ENCODE data around the gene SLC7A7.
A peak's percentile ranks its signal among the peaks of the same experiment; 100 is the strongest.
"Not testable (repeated sequence)": the region's sequence is repeated elsewhere in the genome, so short reads cannot be mapped to it uniquely, and the experiment has no call there.

Gene SLC7A7

DNA sequence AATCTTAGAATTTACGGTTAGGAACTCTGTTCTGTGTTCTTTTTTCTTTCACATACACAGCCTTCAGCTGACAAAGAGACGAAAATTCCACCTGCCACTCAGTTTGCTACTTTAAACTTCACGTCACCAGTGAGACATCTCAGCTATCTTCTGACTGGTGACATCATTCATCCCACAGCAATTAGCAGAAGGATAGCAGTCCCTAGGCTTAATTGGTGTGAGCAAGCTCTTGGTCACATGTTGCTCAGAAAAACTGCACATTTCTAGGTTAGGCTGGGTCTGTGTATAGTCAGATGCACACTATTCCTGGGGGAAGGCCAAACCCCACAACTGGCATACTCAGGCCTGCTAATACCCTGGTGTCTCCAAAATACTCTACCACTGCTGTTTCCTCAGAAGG, 23.9 kb downstream of the SLC7A7 start:
- DNase-seq (ENCODE audit: low read depth), result no peak

DNA sequence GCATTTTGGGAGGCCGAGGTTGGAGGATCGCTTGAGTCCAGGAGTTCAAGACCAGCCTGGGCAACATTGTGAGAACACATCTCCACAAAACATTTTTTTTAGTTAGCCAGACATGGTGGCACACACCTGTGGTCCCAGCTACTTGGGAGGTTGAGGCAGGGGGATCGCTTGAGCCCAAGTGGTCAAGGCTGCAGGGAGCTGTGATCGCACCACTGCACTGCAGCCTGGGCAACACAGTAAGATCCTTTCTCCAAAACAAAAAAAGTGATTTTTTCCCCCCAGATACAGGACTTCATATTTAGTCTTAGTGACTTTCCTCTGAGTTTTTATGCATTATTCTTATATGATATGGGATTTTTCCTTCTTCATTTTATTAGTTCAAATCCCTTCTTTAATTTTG, 28.6 kb downstream of the SLC7A7 start:
- no peak for DNase-seq (ENCODE audit: low read depth)

DNA sequence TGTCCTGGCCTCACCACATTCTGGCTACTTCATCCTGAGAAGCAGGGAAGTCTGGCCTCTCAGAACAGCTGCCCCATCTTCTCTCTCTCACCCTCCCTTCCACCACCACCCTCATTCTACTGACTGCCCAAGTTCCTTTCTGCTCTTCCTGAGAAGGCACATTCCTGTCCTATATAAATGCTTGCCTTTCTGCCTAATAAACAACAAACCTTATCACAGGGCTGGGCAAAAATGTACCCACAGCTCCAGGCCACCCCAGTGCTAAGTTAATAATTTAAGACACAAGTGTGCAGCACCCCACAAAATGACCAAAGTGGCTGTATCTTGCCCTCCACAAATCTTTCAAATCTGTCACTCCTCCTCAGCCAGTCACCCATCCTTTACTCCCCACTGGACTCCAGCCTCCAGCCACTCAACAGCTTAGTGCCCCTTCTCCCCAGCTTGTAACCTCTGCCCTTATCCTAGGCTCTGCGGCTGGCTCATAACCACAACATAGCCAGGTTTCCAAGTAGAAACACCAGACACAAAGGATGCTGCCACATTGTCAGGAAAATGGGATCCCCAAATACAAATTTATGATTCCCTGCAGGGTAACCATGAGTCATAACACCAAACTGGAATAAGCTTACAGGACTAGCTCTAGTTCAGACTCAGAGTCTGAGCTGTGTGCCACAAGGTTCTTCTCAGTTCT, 33.8 kb downstream of the SLC7A7 start:
- DNase-seq (ENCODE audit: low read depth), result no peak

DNA sequence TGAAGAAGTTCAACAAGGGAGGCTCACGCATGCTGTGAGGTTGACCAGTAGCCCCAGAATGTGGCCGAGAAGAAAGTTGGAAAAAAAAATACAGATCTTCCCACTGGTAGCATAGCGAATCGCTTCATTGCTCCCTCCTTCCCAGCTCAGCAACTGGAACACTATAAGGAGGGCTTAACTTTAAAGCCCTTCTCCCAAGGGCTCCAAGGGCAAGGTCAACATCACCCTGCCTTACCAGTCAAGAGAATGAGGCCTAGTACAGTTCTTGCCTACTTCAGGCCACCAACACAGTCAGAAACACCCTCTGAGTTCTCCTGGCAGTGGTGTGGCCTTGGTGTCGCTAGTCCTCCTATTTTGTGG, 34.3 kb downstream of the SLC7A7 start:
- no peak for DNase-seq (ENCODE audit: low read depth)

DNA sequence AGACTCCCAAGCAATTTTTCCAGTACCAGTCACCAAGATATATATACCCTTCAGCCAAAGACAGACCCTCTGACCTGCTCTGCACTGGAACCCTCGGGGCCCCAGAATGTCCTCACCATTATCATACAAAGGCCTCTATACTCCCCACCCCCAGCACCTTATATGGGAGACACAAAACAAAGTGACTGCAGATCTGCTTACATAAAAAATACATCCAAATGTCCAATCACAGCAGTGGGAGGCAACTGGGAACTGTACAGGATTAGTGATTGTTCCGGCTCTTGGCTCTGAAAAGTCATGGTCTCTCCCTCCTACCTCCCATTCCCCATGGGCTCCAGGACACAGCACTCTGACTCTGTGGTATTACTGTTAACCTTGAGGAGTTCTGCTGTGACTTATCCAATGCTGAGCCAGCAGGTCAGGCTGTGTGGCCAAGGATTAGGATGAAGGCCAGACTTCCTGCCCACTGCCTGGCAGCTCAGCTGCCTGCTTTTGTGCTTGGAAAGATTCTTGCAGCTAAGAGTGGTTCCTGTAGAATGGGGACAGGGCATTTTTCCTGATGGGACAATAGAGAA, 35.0 kb downstream of the SLC7A7 start:
- no peak for DNase-seq (ENCODE audit: low read depth)

DNA sequence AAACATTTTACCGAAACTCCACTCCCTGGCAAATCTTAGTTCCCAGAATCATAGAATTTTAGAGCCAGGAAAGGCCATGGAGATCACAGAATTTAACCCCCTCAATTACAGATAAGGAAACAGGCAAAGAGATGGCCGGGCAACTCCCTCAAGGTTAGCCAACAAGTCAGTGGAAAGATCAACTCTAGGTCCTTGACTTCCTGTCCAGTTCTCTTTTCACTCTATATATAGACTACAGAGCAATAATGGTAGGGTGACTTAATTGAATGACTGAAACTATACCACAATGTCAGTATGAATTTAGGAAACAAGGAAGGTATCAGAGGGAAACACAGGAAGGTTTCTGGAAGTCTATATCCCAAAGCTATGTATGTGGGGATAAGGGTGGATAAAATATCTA, 37.2 kb downstream of the SLC7A7 start:
- no peak for DNase-seq (ENCODE audit: low read depth)

DNA sequence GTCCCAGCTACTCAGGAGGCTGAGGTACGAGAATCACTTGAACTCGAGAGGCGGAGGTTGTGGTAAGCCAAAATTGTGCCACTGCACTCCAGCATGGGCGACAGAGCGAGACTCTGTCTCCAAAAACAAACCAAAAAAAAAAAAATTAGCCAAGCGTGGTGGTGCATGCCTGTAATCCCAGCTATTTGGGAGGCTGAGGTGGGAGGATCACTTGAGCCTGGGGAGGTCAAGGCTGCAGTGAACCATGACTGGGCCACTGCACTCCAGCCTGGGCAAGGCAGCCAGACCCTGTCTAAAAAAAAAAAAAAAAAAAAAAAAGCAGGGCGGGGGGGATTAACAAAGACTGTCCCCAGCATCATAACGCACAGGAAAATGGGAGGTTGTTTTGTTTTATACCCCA, 38.4 kb downstream of the SLC7A7 start:
- not testable (repeated sequence) for DNase-seq (ENCODE audit: low read depth)

DNA sequence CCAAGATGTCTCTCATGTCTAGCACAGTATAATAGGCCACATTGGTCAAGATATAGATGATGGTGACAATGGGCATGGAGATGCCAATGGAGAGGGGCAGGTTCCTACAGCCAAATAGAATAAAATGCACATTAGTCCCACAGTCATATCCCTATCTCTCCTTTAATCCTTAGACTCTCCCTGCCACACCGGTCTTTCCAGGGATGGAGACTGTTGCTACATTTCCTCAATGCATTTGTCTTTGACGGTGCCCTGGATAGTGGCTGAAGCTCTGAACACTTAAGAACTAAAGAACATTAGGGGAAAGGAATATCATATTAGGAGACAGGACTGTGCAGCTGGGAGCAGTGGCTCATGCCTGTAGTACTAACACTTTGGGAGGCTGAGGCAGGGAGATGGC, 39.0 kb downstream of the SLC7A7 start:
- DNase-seq (ENCODE audit: low read depth), result no peak

DNA sequence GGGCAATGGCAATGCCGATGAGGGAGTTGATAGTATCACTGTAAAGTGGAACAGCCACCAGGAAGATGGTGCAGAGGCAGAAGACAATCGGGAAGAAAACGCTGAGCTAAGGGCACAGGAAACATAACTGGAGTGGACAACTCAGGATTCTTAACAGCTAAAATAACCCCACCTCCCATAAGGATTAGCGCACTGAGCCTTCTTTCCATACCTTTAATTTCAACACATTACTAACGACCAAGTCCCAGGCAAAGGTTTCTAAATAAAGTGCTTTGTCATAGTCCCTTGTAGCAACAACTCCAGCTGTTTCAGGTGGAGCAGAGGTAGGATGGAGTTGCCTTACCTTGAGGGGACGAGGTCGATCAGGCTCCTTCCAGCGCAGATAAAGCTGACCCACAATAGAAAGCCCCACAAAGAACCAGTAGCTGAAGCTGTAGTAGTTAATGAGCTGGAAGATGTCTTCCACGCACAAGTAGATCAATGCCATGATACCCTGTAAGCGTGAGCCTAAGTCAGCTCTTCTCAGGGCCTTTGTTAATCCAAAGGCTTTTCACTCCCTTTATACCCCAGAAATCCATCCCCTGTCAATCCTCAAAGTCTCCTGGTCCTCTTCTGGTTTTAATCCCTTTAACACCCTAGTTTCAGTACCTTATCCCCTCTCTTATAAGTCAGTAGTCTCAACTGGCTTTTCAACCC, 41.1 kb downstream of the SLC7A7 start:
- no peak for DNase-seq (ENCODE audit: low read depth)

DNA sequence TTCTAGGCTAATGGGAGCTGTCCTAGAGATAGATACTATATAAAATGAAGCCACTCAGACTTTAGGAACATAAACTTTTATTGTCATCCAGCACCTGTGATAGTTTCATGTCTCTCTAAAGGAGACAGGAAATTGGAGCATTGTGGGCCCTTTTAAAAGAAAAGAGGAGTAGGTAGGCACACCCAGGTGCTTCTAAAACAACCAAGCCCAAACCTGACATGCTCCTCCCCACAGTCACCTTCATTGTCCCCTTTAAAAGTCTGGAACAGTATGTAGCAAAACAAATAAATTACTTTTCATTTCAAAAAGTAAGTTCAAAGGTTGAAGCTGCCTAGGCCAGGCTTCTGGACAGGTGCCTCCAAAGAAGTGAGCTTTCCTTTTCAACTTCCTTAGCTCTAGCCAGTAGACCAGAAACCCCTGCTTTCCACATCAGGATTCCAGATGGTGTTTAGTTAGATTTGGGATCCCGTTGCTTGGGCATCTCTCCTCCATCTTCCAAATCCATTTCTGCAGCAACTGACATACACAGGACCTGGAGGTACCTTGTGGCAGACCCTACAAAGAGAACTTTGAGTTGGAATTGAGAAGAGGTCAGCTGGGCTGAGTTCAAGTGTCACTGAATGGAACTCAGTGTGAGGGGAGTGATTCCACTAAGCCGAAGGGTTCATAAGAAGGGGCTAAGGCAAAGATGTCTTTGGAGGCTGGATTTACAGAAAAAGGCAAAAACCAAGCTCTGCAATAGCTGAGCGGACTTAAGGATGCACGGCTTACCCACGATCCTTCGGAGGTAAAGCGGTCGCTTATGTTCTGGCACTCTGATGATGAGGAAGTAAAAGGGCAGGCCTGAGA, 41.8 kb downstream of the SLC7A7 start:
- no peak for DNase-seq (ENCODE audit: low read depth)

DNA sequence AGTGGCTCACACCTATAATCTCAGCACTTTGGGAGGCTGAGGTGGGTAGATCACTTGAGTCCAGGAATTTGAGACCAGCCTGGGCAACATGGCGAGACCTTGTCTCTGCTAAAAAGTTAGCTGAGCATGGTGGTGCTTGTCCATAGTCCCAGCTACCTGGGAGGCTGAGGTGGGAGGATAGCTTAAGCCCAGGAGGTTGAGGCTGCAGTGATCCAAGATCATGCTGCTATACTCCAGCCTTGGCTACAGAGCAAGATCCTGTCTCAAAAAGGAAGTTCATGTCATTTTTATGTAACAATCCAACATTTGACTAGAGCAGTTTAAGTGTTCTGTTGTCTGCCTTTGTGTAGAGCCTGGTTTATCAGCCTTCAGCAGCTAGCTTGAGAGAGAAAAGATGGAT, 42.5 kb downstream of the SLC7A7 start:
- no peak for DNase-seq (ENCODE audit: low read depth)

DNA sequence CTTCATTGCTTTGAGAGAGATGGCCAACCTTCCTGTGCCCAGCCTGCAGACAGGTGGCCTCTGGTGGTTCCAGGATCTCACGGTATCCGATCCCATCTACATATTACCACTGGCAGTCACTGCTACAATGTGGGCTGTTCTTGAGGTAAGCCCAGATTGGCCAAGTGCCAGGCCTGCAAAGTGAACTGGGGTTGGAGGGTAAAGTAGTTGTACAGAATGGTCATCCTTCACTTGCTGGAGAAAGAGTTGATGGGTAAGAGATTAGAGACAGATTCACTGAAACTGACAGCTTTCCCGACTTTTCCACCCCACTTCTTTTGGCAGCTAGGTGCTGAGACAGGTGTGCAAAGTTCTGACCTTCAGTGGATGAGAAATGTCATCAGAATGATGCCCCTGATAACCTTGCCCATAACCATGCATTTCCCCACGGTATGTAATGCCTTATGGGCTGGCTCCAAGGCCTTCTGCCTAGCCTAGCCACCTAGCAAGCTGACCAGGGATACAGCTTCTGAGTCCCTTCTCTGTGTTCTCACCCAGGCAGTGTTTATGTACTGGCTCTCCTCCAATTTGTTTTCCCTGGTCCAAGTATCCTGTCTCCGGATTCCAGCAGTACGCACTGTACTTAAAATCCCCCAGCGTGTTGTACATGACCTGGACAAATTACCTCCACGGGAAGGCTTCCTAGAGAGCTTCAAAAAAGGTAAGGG, 44.6 kb downstream of the SLC7A7 start:
- DNase-seq (ENCODE audit: low read depth), result no peak

DNA sequence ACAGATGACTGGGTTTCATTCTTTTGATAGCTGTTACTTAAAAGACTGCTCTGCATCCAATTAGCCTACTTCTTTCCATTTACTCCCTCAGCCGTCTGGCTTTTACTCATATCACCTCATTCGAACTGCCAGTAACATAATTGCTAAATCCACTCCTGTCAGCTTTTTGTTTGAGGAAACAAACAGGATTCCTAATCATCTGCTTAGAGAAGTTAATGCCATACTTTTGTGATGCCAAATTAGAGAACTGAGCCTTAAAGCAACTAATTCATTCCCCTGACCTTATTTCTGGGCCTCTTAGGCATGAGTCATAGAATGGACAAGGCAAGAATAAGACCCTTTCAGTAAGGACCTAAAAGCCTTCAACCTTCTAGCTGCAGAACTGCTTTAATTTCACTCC, 45.9 kb downstream of the SLC7A7 start:
- DNase-seq (ENCODE audit: low read depth), result no peak

DNA sequence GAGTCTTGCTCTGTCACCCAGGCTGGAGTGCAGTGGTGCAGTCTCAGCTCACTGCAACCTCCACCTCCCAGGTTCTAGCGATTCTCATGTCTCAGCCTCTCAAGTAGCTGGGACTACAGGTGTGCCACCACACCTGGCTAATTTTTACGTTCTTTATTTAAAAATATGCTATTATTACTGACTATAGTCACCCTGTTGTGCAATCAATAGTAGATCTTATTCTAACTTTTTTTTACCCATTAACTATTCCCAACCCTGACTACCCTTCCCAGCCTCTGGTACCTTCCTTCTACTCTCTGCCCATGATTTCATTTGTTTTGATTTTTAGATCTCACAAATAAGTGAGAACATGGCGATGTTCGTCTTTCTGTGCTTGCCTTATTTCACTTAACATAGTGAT, 46.3 kb downstream of the SLC7A7 start:
- no peak for DNase-seq (ENCODE audit: low read depth)

DNA sequence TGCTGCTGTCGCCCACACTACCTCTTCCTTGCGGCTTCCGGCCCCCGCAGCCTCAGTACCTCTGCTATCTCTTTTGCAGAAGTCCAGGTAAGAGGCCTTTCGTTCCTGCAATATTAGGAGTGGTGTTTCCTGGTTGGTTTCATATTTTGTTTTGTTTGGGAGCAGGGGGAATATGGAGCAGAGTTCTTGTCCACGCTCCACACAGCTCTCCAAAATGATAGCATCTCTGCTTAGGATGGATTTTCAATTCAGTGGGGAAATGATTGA, 48.0 kb downstream of the SLC7A7 start:
- DNase-seq (ENCODE audit: low read depth), result no peak

DNA sequence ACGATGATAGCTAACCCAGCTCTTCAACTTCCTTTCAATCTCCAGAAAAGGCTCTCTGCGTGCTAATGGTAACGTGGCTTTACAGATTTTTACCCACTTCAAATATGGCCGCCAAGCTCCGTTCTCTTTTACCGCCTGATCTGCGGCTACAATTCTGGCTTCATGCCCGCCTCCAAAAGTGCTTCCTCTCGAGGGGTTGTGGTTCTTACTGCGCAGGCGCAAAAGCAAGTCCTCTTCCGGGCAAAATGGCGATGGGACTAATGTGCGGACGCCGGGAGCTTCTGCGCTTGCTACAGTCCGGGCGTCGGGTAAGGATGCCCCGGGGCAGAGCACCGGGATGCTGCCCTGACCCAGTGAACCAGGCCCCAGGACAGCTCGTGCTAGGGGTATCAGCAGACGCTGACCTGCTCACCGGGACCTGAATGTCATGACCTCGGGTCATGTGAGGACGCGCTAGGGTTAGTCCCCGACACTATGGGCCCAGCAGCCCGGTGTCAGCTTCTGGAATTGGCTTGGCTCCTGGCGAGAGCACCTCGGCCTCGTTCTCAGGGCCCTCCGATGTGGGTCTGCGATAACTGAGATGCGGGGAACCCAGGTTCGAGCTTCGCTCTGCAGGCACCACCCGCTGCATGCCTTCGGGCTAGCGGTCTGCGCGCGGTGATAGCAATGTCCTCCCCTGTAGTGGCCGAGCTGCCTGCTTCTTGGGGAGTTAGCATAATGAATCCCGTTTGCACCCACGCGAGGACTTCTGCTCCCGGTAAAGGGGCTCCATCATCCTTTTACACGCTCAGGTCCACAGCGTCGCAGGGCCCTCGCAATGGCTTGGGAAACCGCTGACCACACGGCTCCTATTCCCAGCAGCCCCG, 48.5 kb downstream of the SLC7A7 start, which contains the start of gene OXA1L:
Gene OXA1L, plus strand, starts transcription at position 232 of the 866 bp plus-strand sequence. Its CDS starts 14 bp downstream, at position 246.
- DNase-seq (ENCODE audit: low read depth), result peak; percentile 94

DNA sequence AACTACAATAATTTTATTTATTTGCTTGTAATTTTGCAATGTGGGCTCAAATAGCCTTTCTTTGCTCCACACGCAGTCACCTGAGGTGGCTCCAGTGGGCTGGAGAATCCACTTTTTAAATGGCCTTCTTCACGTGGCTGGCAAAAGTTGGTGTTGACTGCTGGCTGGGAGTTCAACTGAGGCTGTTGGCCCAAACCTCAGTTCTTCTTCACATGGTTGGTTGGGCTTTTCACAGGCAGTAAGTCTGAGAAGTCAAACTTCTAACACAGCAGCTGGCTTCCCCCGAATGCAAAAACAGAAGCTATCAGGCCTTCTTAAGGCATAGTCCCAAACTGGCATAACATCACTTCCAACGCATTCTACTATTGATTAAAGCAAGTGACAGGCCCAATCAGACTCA, 50.9 kb downstream of the SLC7A7 start:
- DNase-seq (ENCODE audit: low read depth), result no peak

DNA sequence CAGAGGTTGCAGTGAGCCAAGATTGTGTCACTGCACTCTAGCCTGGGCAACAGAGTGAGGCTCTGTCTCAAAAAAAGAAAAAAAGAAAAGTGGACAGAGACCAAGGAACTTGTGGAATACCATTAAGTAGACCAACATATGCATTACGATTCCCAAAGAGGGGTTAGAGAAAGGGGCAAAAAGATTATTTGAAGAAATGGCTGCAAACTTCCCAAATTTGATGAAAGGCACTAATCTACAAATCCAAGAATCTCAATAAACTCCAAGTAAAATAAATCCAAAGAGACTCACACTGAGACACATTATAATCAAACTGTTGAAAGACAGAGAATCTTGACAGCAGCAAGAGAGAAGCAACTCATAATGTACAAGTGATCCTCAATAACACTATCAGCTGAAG, 53.5 kb downstream of the SLC7A7 start:
- DNase-seq (ENCODE audit: low read depth), result no peak

DNA sequence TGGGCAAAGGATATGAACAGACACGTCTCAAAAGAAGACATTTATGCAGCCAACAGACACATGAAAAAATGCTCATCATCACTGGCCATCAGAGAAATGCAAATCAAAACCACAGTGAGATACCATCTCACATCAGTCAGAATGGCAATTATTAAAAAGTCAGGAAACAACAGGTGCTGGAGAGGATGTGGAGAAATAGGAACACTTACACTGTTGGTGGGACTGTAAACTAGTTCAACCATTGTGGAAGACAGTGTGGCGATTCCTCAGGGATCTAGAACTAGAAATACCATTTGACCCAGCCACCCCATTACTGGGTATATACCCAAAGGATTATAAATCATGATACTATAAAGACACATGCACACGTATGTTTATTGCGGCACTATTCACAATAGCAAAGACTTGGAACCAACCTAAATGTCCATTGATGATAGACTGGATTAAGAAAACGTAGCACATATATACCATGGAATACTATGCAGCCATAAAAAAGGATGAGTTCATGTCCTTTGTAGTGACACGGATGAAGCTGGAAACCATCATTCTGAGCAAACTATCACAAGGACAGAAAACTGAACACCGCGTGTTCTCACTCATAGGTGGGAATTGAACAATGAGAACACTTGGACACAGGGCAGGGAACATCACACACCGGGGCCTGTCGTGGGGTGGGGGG, 57.1 kb downstream of the SLC7A7 start:
- DNase-seq (ENCODE audit: low read depth), result not testable (repeated sequence)

DNA sequence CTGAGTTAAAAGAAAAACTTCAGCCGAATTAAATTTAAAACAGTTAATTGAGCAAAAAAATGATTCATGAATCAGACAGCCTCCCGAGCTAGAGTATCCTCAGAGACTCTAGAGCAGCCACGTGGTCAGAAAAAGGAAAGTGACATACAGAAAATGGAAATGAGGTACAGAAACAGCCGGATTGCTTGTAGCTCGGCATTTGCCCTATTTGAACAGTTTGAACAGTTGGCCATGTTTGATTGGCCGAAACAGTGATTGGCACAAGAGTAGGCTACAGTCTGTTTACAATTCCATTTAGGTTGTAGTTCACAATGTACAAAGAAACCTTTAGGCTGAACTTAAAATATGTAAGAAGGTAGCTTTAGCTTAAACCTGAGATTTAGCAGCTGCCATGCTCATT, 61.6 kb downstream of the SLC7A7 start:
- DNase-seq (ENCODE audit: low read depth), result no peak

DNA sequence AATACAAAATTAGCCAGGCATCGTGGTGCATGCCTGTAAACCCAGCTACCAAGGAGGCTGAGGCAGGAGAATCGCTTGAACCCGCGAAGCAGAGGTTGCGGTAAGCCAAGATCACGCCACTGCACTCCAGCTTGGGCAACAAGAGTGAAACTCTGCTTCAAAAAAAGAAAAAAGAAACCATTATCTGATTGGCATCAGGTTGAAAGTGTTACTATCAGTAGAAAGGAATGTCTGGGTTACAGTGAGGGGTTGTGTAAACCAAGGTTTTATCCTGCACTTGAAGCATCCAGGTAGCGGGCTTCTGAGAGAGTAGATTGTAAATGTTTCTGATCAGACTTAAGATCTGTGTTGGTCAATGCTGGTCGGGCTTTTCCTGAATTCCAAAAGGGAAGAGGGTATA, 62.8 kb downstream of the SLC7A7 start:
- DNase-seq (ENCODE audit: low read depth), result no peak
